Hepatocyte (in vitro differentiated cells): ENCODE measurements around the gene PRXL2B. TPM values are rescaled to one million over a fixed set of nuclear protein-coding genes. Genes with fewer than 3 reads are reported as not detected.

Source experiments
- DNase-seq: peaks from one replicate; pipeline ENCODE4 v3.0.0-alpha.2; 2016; ENCODE audit warnings: low spot score
- H2AFZ ChIP-seq: fragments of 200-600 bp; sonication (generic); 2 replicates; pipeline ENCODE4 v1.6.0; 2016; ENCODE audit warnings: antibody characterized with exemption, mild to moderate bottlenecking
- H3K27ac ChIP-seq: fragments of 200-600 bp; sonication (generic); 2 replicates; pipeline ENCODE4 v1.5.1; 2016; ENCODE audit warnings: mild to moderate bottlenecking
- H3K27me3 ChIP-seq: fragments of 200-600 bp; sonication (generic); 2 replicates; pipeline ENCODE4 v1.6.1; 2016
- H3K36me3 ChIP-seq: fragments of 200-600 bp; sonication (generic); replicated peaks from 2 replicates; pipeline ENCODE4 v1.5.1; 2016; ENCODE audit warnings: low read depth; ENCODE audit not compliant: insufficient read depth
- H3K4me1 ChIP-seq: fragments of 200-600 bp; sonication (generic); 2 replicates; pipeline ENCODE4 v1.5.1; 2016; ENCODE audit warnings: mild to moderate bottlenecking, moderate library complexity; ENCODE audit not compliant: insufficient read depth
- H3K4me2 ChIP-seq: fragments of 200-600 bp; sonication (generic); 2 replicates; pipeline ENCODE4 v1.6.0; 2016
- H3K4me3 ChIP-seq: fragments of 200-600 bp; sonication (generic); 2 replicates; pipeline ENCODE4 v1.5.1; 2016; ENCODE audit warnings: mild to moderate bottlenecking
- H3K79me2 ChIP-seq: fragments of 200-600 bp; sonication (generic); 2 replicates; pipeline ENCODE4 v1.6.0; 2017; ENCODE audit warnings: mild to moderate bottlenecking
- H3K9me2 ChIP-seq: fragments of 200-600 bp; sonication (generic); replicated peaks from 2 replicates; pipeline ENCODE4 v1.6.0; 2017; ENCODE audit warnings: mild to moderate bottlenecking; ENCODE audit not compliant: insufficient read depth
- H3K9me3 ChIP-seq: fragments of 200-600 bp; sonication (generic); 2 replicates; pipeline ENCODE4 v1.5.1; 2016; ENCODE audit warnings: low read depth, mild to moderate bottlenecking
- H4K20me1 ChIP-seq: fragments of 200-600 bp; sonication (generic); 2 replicates; pipeline ENCODE4 v1.6.0; 2016; ENCODE audit warnings: mild to moderate bottlenecking; ENCODE audit not compliant: insufficient read depth, poor library complexity, severe bottlenecking
- CTCF ChIP-seq: fragments of 200-600 bp; sonication (generic); IDR thresholded peaks from 2 replicates; pipeline ENCODE4 v1.5.1; 2016; ENCODE audit warnings: antibody characterized with exemption, mild to moderate bottlenecking; ENCODE audit not compliant: poor library complexity
- EZH2 ChIP-seq: fragments of 200-600 bp; sonication (generic); IDR thresholded peaks from 2 replicates; pipeline ENCODE4 v1.6.1; 2016; ENCODE audit warnings: antibody characterized with exemption, mild to moderate bottlenecking, borderline replicate concordance
- EZH2phosphoT487 ChIP-seq: fragments of 200-600 bp; sonication (generic); IDR thresholded peaks from one replicate; pipeline ENCODE4 v1.6.1; 2018; ENCODE audit warnings: antibody characterized with exemption, mild to moderate bottlenecking, low read depth, moderate library complexity; ENCODE audit not compliant: unreplicated experiment, severe bottlenecking
- WGBS: methylation state at CpG from one replicate; pipeline ENCODE4 v1.1.6; 2016; ENCODE audit warnings: low lambda C conversion rate; ENCODE audit errors: missing lambda C conversion rate; 5-methylcytosine and 5-hydroxymethylcytosine counted together
- polyA plus RNA-seq: library from polyadenylated mRNA; unstranded; fragments of >200 nt; fragmentation: Nextera tagmentation; extraction: Ambion mirVana; gene quantifications from 2 replicates; pipeline ENCODE4 v1.2.1, GENCODE V29; 2016
- total RNA-seq: library from RNA; depleted of rRNA; stranded (reverse); fragments of >200 nt; gene quantifications from 2 replicates; pipeline ENCODE4 v1.2.3, GENCODE V29; 2014

The PRXL2B gene
- total and polyA plus RNA-seq, 2 experiments from 2014 or later, result 36.7 to 41.4 TPM

DNA sequence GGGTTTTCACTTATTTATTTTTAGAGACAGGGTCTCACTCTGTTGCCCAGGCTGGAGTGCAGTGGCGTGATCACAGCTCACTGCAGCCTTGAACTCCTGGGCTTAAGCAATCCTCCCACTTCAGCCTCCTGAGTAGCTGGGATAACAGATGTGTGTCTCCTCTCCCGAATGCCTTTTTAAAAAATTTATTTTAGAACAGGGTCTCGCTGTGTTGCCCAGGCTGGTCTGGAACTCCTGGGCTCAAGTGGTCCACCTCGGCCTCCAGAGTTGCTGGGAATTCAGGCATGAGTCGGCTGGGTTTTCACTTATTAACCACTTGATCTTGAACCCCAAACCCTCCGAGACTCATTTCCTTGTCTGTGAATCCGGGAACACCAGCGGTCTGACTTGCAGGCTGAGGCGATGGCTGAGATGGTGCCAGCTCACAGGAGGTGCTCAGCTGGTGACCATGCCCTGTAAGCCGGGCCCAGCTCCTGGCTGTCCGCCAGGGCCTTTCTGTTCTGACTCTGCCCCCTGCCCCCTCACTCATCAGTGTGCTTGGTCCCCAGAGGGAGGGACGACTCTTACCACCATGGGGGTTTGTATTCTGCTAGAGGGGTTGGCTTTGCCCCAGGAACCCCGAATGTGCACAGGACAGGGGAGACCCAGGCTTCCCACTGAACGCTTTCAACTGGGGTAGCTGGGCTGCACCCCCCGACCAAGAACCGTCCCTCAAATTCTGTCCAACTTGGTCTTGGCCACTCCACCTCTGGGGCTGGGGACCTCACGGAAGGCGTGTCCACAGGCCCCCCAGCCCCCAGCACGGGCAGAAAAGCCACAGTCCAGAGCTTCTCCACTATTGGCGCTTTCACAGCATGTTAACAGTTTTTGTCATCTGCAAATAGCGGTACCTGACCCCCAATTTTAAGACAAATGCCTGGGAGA lies 23.7 kb downstream of the PRXL2B start:
- whole genome bisulfite sequencing, result 86% methylated on average over 21 of the region's 21 CpGs

DNA sequence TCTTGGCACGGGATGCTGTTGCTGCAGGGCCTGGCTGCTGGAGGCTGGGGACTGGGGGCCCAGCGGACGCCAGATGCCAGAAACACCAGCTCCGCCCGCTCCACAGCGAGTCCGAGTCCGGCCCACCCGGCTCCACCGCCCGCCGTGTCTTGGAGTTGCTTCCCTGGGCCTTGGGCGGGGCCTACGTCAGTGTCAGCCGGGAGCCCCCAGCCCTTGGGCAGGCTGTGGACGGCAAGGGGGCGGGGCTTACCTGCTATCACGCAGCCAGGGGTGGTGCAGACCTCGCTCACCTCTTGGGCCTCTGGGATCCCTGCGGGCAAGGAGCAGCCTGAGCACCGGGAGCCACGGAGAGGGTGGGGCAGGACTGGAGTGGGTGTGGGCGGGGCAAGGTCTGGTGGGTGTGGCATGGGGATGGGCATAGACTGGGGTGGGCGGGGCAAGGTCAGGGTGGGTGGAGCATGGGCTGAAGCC lies 24.5 kb downstream of the PRXL2B start:
- peak; percentile 78 for DNase-seq
- H3K9me3 ChIP-seq, result no peaks in the 10 kb centered on the region
- H3K4me2 ChIP-seq, result peak overlapping the region; percentile 47
- H3K27me3 ChIP-seq, result no peaks in the 10 kb centered on the region
- WGBS, result 10% methylated on average over 23 of the region's 24 CpGs
- TF ChIP-seq EZH2phosphoT487 (no peak), CTCF (no peak), EZH2 (no peak)
- H3K36me3 ChIP-seq, result no peaks in the 10 kb centered on the region
- no peak overlapping the region for H3K27ac ChIP-seq
- no peaks in the 10 kb centered on the region for H4K20me1 ChIP-seq
- H2AFZ ChIP-seq, result peak overlapping the region; percentile 43
- H3K79me2 ChIP-seq, result no peaks in the 10 kb centered on the region
- no peaks in the 10 kb centered on the region for H3K9me2 ChIP-seq
- no peak overlapping the region for H3K4me3 ChIP-seq
- H3K4me1 ChIP-seq, result peaks cover 4% of the 10 kb centered on the region

More for the DNA sequence above, 23.7 kb downstream of the PRXL2B start:
- Histone ChIP-seq H3K4me1 (peaks cover 4% of the 10 kb centered on the region), H3K9me3 (no peaks in the 10 kb centered on the region), H3K9me2 (no peaks in the 10 kb centered on the region), H3K79me2 (no peaks in the 10 kb centered on the region), H2AFZ (peak overlapping the region; percentile 43), H3K36me3 (no peaks in the 10 kb centered on the region), H3K4me2 (peak overlapping the region; percentile 47), H4K20me1 (no peaks in the 10 kb centered on the region), H3K27ac (no peak overlapping the region), H3K27me3 (no peaks in the 10 kb centered on the region), H3K4me3 (no peak overlapping the region)
- TF ChIP-seq EZH2phosphoT487, result no peak
- no peak for TF ChIP-seq CTCF
- TF ChIP-seq EZH2, result no peak
- no peak for DNase-seq

DNA sequence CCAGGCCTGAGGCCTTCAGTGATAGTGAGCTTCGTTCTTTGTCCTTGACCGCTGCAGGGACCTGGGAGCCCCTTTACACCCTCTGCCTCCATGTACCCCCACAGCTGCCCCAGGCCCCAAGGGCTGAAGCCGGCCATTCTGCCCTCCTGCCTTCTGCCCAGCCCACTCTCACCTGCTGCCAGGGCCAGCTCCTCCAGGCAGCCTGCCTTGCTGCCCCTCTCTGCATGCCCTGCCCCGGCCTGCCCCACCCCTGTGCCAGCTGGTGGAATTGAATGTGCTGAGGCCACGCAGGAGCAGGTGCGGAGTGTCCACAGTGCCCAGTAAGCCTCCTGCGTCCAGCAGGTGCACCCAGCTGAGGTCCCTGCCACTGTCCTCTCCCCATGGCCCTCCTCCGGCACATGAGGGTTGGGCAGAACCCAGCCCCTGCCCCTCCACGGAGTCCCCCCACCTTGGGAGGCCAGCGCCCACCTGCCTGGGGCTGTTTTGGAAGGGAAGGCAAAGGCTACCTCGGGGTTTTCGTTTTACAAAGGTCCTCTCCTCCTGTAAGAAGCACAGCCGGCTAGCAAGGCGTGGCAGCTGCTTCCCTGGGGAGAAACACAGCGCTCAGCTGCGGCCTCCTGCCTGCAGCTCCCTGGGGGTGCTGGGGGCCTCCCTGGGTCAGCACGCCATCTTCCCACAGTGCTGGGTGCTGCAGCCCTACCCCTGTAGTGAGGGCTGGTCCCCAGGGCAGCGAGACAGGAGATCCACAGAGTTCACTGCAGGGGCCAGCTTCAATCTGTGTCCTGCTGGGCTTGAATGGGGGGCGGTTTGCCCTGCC lies 25.3 kb downstream of the PRXL2B start:
- TF ChIP-seq EZH2phosphoT487 (no peak), CTCF (no peak), EZH2 (no peak)
- DNase-seq, result no peak
- Histone ChIP-seq H4K20me1 (no peaks in the 10 kb centered on the region), H3K27ac (no peak overlapping the region), H3K9me2 (no peaks in the 10 kb centered on the region), H3K4me3 (no peak overlapping the region), H3K4me1 (peaks cover 4% of the 10 kb centered on the region), H3K79me2 (no peaks in the 10 kb centered on the region), H3K36me3 (no peaks in the 10 kb centered on the region), H3K27me3 (no peaks in the 10 kb centered on the region), H2AFZ (no peak overlapping the region), H3K9me3 (no peaks in the 10 kb centered on the region), H3K4me2 (no peak overlapping the region)
- WGBS, result 90% methylated on average over 19 of the region's 19 CpGs
